ENCODE results near the gene GNMT. TPM values are rescaled to one million over a fixed set of nuclear protein-coding genes. Genes with fewer than 3 reads are reported as not detected.

The GNMT gene
- polyA plus RNA-seq, 1 of the 3 experiments (the other 2 are of a cell fraction), result 2.0 TPM

DNA sequence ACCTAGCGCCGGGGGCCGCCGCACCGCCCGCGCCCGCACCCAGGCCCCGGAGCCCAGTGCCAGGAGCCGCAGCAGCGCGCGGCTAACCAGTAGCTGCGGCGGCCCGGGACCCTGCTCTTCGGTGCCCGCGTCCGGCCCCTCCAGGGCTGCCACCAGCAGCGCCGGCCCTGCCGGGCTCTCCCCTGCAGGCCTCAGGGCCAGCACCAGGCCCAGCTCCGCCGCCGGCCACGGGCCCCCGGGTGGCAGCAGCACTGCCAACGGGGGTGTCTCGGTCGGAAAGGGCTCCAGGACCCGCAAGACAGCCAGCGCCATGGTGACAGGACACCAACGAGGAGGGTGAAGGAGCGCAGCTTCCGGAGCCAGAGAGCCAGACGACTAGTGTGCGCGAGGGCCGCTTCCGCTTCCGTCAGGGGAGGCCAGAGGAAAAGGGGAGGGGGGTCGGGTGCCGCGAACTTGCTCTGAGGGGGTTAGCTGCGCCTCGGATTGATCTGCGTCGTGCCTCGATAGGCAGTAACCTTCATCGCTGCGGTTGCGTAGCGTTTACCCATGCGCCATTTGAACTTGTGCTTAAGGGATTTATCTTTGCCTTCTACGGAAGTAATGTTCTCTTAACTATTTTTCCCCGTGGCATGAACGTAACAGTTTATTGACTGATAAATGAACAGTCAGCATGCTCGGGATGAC lies 18.4 kb downstream of the GNMT start, which contains the start of gene PEX6:
Gene PEX6, minus strand, starts transcription at position 343 of the 684 bp plus-strand sequence. Its CDS starts 31 bp downstream, at position 312.
- Histone ChIP-seq H4K20me1 (ENCODE audit: insufficient read depth) (no peaks in the 10 kb centered on the region), H3K27me3 (ENCODE audit: insufficient read depth) (no peaks in the 10 kb centered on the region), H3K9ac (peak within 1 kb of the TSS; percentile 82), H3K36me3 (replicated peaks in 1 of 2; ENCODE audit: control insufficient read depth in 1 of 2, insufficient read depth in 2 of 2, low read length in 1 of 2) (peaks cover 0 to 5% of the 10 kb centered on the region in 2 experiments), H3K79me2 (ENCODE audit: insufficient read depth) (peaks cover 39% of the 10 kb centered on the region), H3K9me3 (no peaks in the 10 kb centered on the region), H3K4me1 (ENCODE audit: control insufficient read depth in 1 of 2, insufficient read depth in 2 of 2, low read depth in 1 of 2, low read length in 1 of 2) (peaks cover 0 to 10% of the 10 kb centered on the region in 2 experiments; a peak in 2 of 4 replicates), H2AFZ (ENCODE audit: low read depth) (peak within 1 kb of the TSS; percentile 86), H3F3A (replicated peaks; ENCODE audit: insufficient read depth) (peaks cover 12% of the 10 kb centered on the region), H3K27ac (ENCODE audit: low read depth in 2 of 2, low read length in 1 of 2) (peak within 1 kb of the TSS; percentile 80 to 86), H3K9me2 (no peaks in the 10 kb centered on the region), H3K4me2 (peak within 1 kb of the TSS; percentile 98), H3K4me3 (ENCODE audit: low read depth in 2 of 2, low read length in 1 of 2) (peak within 1 kb of the TSS; percentile 66 to 81)
- 1% methylated on average over 14 of the region's 59 CpGs for WGBS (ENCODE audit: low lambda C conversion rate)
- ChIA-PET POLR2A (interaction anchor here (0.8 to 2.6 kb wide), 13 partner anchors 9 to 415 kb away, joined by 3 to 16 read pairs (median 5); partner anchors contain the start of genes CNPY3, KLHDC3, MEA1 and MRPL2), CTCF (interaction anchor here (0.6 to 1.8 kb wide), 12 partner anchors 9 to 267 kb away, joined by 3 to 6 read pairs (median 4); partner anchors contain the start of gene CNPY3)
- DNase-seq, result peak; percentile 96
- no peak for TF ChIP-seq RAD21 (IDR thresholded peaks at IDR 0.05; ENCODE audit: low read length)
- TF ChIP-seq ELF1 (IDR thresholded peaks at IDR 0.05), result peak; percentile 82
- no peak for TF ChIP-seq YY1 (IDR thresholded peaks at IDR 0.05; ENCODE audit: low read depth)
- no peak for TF ChIP-seq FOXJ3 (CRISPR knock-in tag; IDR thresholded peaks at IDR 0.05)
- TF ChIP-seq RFX5 (IDR thresholded peaks at IDR 0.05; ENCODE audit: low read length), result peak; percentile 75; the same call in 1 of the 2 replicates
- TF ChIP-seq RXRA (IDR thresholded peaks at IDR 0.05; ENCODE audit: borderline replicate concordance, low read depth), result no peak
- no peak for TF ChIP-seq GATA2 (CRISPR knock-in tag; IDR thresholded peaks at IDR 0.05)
- no peak; the same call in 1 of the 2 replicates for TF ChIP-seq TCF12 (IDR thresholded peaks at IDR 0.05)
- TF ChIP-seq TAF1 (IDR thresholded peaks at IDR 0.05; ENCODE audit: borderline replicate concordance, low read depth, low read length), result peak; percentile 85
- TF ChIP-seq EP300 (IDR thresholded peaks at IDR 0.05; ENCODE audit: borderline replicate concordance in 1 of 2, low read depth in 1 of 2, low read length in 1 of 2), result 0 out of 4 replicates have a peak, but pooled peaks of 1 of the 2 experiments have one; percentile 7
- no peak for TF ChIP-seq EZH2phosphoT487 (IDR thresholded peaks at IDR 0.05; ENCODE audit: borderline replicate concordance, low read depth)
- no peak for TF ChIP-seq FOXM1 (IDR thresholded peaks at IDR 0.05; ENCODE audit: low read depth)
- TF ChIP-seq NRF1 (IDR thresholded peaks at IDR 0.05; ENCODE audit: low read depth, low read length), result peak; percentile 42
- TF ChIP-seq IRF3 (IDR thresholded peaks at IDR 0.05; ENCODE audit: low read depth, low read length), result no peak
- TF ChIP-seq FOSL2 (IDR thresholded peaks at IDR 0.05; ENCODE audit: borderline replicate concordance, low read depth), result no peak
- TF ChIP-seq GABPA (IDR thresholded peaks at IDR 0.05; ENCODE audit: low read depth), result peak; percentile 92
- peak; percentile 44; the same call in 1 of the 2 replicates for TF ChIP-seq SIN3A (IDR thresholded peaks at IDR 0.05; ENCODE audit: borderline replicate concordance, low read depth, low read length)
- no peak for TF ChIP-seq SMC3 (IDR thresholded peaks at IDR 0.05; ENCODE audit: low read depth, low read length)
- TF ChIP-seq MXI1 (IDR thresholded peaks at IDR 0.05; ENCODE audit: low read depth, low read length), result peak; percentile 83
- TF ChIP-seq NFIC (IDR thresholded peaks at IDR 0.05; ENCODE audit: borderline replicate concordance), result no peak
- no peak for TF ChIP-seq JUND (IDR thresholded peaks at IDR 0.05)
- peak; percentile 88 for TF ChIP-seq POLR2AphosphoS5 (IDR thresholded peaks at IDR 0.05; ENCODE audit: low read depth, low read length)
- no peak for TF ChIP-seq MEF2A (IDR thresholded peaks at IDR 0.05; ENCODE audit: borderline replicate concordance, low read depth)
- TF ChIP-seq RCOR1 (IDR thresholded peaks at IDR 0.05; ENCODE audit: low read length), result peak; percentile 14; the same call in 1 of the 2 replicates
- TF ChIP-seq, protein P1, sequence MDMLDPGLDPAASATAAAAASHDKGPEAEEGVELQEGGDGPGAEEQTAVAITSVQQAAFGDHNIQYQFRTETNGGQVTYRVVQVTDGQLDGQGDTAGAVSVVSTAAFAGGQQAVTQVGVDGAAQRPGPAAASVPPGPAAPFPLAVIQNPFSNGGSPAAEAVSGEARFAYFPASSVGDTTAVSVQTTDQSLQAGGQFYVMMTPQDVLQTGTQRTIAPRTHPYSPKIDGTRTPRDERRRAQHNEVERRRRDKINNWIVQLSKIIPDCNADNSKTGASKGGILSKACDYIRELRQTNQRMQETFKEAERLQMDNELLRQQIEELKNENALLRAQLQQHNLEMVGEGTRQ (IDR thresholded peaks at IDR 0.05; ENCODE audit: borderline replicate concordance, low read depth, low read length), result no peak
- TF ChIP-seq, protein P2, sequence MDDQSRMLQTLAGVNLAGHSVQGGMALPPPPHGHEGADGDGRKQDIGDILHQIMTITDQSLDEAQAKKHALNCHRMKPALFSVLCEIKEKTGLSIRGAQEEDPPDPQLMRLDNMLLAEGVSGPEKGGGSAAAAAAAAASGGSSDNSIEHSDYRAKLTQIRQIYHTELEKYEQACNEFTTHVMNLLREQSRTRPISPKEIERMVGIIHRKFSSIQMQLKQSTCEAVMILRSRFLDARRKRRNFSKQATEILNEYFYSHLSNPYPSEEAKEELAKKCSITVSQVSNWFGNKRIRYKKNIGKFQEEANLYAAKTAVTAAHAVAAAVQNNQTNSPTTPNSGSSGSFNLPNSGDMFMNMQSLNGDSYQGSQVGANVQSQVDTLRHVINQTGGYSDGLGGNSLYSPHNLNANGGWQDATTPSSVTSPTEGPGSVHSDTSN (IDR thresholded peaks at IDR 0.05), result peak; percentile 13; the same call in 1 of the 2 replicates
- peak; percentile 88 for TF ChIP-seq MAX (IDR thresholded peaks at IDR 0.05; ENCODE audit: low read depth)
- TF ChIP-seq CHD2 (IDR thresholded peaks at IDR 0.05; ENCODE audit: low read length, partially characterized antibody), result peak; percentile 70

Data from SK-N-SH (cell line).